Tibial nerve (tissue), 4 donors: ENCODE measurements around the gene CACHD1. TPM values are rescaled to one million over a fixed set of nuclear protein-coding genes. Genes with fewer than 3 reads are reported as not detected.

ENCODE experiments used
- DNase-seq, 2 donors: peaks; one replicate each; pipeline ENCODE4 v3.0.0-alpha.2; 2019; ENCODE audit warnings: low spot score in 2 of 2
- H3K27ac ChIP-seq, 4 donors: fragments of 200-600 bp; sonication (generic) in 3 of 4; one replicate each; pipeline ENCODE4 v1.5.1; 2017 to 2019; ENCODE audit warnings: mild to moderate bottlenecking in 1 of 4
- H3K27me3 ChIP-seq, 2 donors: fragments of 200-600 bp; sonication (generic) in 1 of 2; one replicate each; pipeline versions ENCODE4 v1.5.1 to v1.6.0; 2017 to 2019
- H3K36me3 ChIP-seq, 3 donors: fragments of 200-600 bp; sonication (generic); one replicate each; pipeline ENCODE4 v1.5.1; 2018 to 2019
- H3K4me1 ChIP-seq, 4 donors: fragments of 200-600 bp; sonication (generic) in 3 of 4; one replicate each; pipeline ENCODE4 v1.5.1; 2017 to 2019
- H3K4me3 ChIP-seq, 4 donors: fragments of 200-600 bp; sonication (generic) in 3 of 4; one replicate each; pipeline ENCODE4 v1.5.1; 2017 to 2019; ENCODE audit warnings: mild to moderate bottlenecking in 1 of 4, moderate library complexity in 1 of 4
- H3K9me3 ChIP-seq, 4 donors: fragments of 200-600 bp; sonication (generic) in 3 of 4; one replicate each; pipeline ENCODE4 v1.5.1; 2017 to 2019
- CTCF ChIP-seq, 5 experiments: fragments of 200-600 bp in 3 of 5; fragments of 450-650 bp in 2 of 5; sonication (generic) in 3 of 5; IDR thresholded peaks; one replicate each; pipeline ENCODE4 v1.5.1; 2016 to 2019; ENCODE audit warnings: antibody characterized with exemption in 5 of 5, mild to moderate bottlenecking in 3 of 5, moderate library complexity in 2 of 5
- EP300 ChIP-seq, 2 donors: sonication (generic); formaldehyde crosslinking; IDR thresholded peaks; one replicate each; pipeline ENCODE4 v1.6.1; 2017; ENCODE audit warnings: antibody characterized with exemption in 2 of 2, mild to moderate bottlenecking in 1 of 2
- POLR2A ChIP-seq, 2 donors: fragments of 450-650 bp; IDR thresholded peaks; one replicate each; pipeline ENCODE4 v1.6.1; 2017; ENCODE audit warnings: antibody characterized with exemption in 2 of 2, mild to moderate bottlenecking in 2 of 2, moderate library complexity in 2 of 2
- WGBS, 2 donors: methylation state at CpG; one replicate each; pipeline ENCODE4 v1.1.5; 2018; 5-methylcytosine and 5-hydroxymethylcytosine counted together
- total RNA-seq, 4 donors: library from RNA; depleted of rRNA; stranded (reverse); fragments of >200 nt; gene quantifications; one replicate each; pipeline ENCODE4 v1.1.0, GENCODE V29; 2016

CACHD1 gene
- total RNA-seq, 4 donors from 2014 or later, result 7.4 to 15.9 (median 10.0) TPM

- H3K4me3 ChIP-seq, result no peak overlapping the region
- H3K27ac ChIP-seq, result no peak overlapping the region
- TF ChIP-seq POLR2A (IDR thresholded peaks at IDR 0.05) (no peak), EP300 (IDR thresholded peaks at IDR 0.05) (no peak), CTCF (IDR thresholded peaks at IDR 0.05) (no peak)
- DNase-seq, result no peak
- no peaks in the 10 kb centered on the region for H3K36me3 ChIP-seq
- no peaks in the 10 kb centered on the region for H3K4me1 ChIP-seq
- H3K27me3 ChIP-seq, result no peaks in the 10 kb centered on the region
- 87 to 94% methylated on average over 3 of the region's 3 CpGs for WGBS, 2 donors
- H3K9me3 ChIP-seq, result no peaks in the 10 kb centered on the region
Observed at GRCh38 chr1:64645735-64646134, 175.8 kb downstream of the CACHD1 start.

- no peaks in the 10 kb centered on the region for H3K9me3 ChIP-seq
- H3K27ac ChIP-seq, result no peak overlapping the region
- H3K4me1 ChIP-seq, result no peaks in the 10 kb centered on the region
- H3K36me3 ChIP-seq, result no peaks in the 10 kb centered on the region
- no peaks in the 10 kb centered on the region for H3K27me3 ChIP-seq
- TF ChIP-seq CTCF (IDR thresholded peaks at IDR 0.05) (no peak), POLR2A (IDR thresholded peaks at IDR 0.05) (no peak), EP300 (IDR thresholded peaks at IDR 0.05) (no peak)
- no peak overlapping the region for H3K4me3 ChIP-seq
- 89 to 91% methylated on average over 2 of the region's 2 CpGs for WGBS, 2 donors
- no peak for DNase-seq
Observed at GRCh38 chr1:64650411-64650810, 180.5 kb downstream of the CACHD1 start.

GRCh38 chr1:64651841-64652240 is 181.9 kb downstream of the CACHD1 start:
- 69 to 80% methylated on average over 4 of the region's 4 CpGs for WGBS, 2 donors
- no peak for DNase-seq

GRCh38 chr1:64653466-64653865 is 183.5 kb downstream of the CACHD1 start:
- no peaks in the 10 kb centered on the region for H3K4me1 ChIP-seq
- DNase-seq, result no peak
- TF ChIP-seq POLR2A (IDR thresholded peaks at IDR 0.05) (no peak), EP300 (IDR thresholded peaks at IDR 0.05) (no peak), CTCF (IDR thresholded peaks at IDR 0.05) (no peak)
- no peak overlapping the region for H3K27ac ChIP-seq
- no peak overlapping the region for H3K4me3 ChIP-seq
- H3K9me3 ChIP-seq, result no peaks in the 10 kb centered on the region
- no peaks in the 10 kb centered on the region for H3K27me3 ChIP-seq
- H3K36me3 ChIP-seq, result no peaks in the 10 kb centered on the region
- 95 to 96% methylated on average over 2 of the region's 2 CpGs for WGBS, 2 donors

More at GRCh38 chr1:64651841-64652240, 181.9 kb downstream of the CACHD1 start:
- no peaks in the 10 kb centered on the region for H3K9me3 ChIP-seq
- H3K27ac ChIP-seq, result no peak overlapping the region
- no peaks in the 10 kb centered on the region for H3K4me1 ChIP-seq
- H3K4me3 ChIP-seq, result no peak overlapping the region
- no peak for TF ChIP-seq POLR2A (IDR thresholded peaks at IDR 0.05)
- no peak for TF ChIP-seq CTCF (IDR thresholded peaks at IDR 0.05)
- TF ChIP-seq EP300 (IDR thresholded peaks at IDR 0.05), result no peak
- no peaks in the 10 kb centered on the region for H3K36me3 ChIP-seq
- H3K27me3 ChIP-seq, result no peaks in the 10 kb centered on the region

GRCh38 chr1:64654519-64655341 is 184.8 kb downstream of the CACHD1 start:
- H3K4me3 ChIP-seq, result no peak overlapping the region
- TF ChIP-seq CTCF (IDR thresholded peaks at IDR 0.05) (no peak), EP300 (IDR thresholded peaks at IDR 0.05) (no peak), POLR2A (IDR thresholded peaks at IDR 0.05) (no peak)
- WGBS, 2 donors, result 84 to 85% methylated on average over 5 of the region's 5 CpGs
- H3K9me3 ChIP-seq, result no peaks in the 10 kb centered on the region
- no peaks in the 10 kb centered on the region for H3K27me3 ChIP-seq
- no peak overlapping the region for H3K27ac ChIP-seq
- no peak for DNase-seq
- H3K4me1 ChIP-seq, result no peaks in the 10 kb centered on the region
- no peaks in the 10 kb centered on the region for H3K36me3 ChIP-seq
